ENCODE measurements around the gene DLD. TPM values are rescaled to one million over a fixed set of nuclear protein-coding genes. Genes with fewer than 3 reads are reported as not detected.

The DLD gene
- total and polyA plus RNA-seq, 2 of the 13 experiments (the other 11 are each of a cell fraction or from before 2014, with no cell fraction given), result 56.8 to 95.2 TPM

GRCh38 chr7:107856806-107857540 is 34.0 kb upstream of the DLD start (continued):
- TF ChIP-seq, protein P1, sequence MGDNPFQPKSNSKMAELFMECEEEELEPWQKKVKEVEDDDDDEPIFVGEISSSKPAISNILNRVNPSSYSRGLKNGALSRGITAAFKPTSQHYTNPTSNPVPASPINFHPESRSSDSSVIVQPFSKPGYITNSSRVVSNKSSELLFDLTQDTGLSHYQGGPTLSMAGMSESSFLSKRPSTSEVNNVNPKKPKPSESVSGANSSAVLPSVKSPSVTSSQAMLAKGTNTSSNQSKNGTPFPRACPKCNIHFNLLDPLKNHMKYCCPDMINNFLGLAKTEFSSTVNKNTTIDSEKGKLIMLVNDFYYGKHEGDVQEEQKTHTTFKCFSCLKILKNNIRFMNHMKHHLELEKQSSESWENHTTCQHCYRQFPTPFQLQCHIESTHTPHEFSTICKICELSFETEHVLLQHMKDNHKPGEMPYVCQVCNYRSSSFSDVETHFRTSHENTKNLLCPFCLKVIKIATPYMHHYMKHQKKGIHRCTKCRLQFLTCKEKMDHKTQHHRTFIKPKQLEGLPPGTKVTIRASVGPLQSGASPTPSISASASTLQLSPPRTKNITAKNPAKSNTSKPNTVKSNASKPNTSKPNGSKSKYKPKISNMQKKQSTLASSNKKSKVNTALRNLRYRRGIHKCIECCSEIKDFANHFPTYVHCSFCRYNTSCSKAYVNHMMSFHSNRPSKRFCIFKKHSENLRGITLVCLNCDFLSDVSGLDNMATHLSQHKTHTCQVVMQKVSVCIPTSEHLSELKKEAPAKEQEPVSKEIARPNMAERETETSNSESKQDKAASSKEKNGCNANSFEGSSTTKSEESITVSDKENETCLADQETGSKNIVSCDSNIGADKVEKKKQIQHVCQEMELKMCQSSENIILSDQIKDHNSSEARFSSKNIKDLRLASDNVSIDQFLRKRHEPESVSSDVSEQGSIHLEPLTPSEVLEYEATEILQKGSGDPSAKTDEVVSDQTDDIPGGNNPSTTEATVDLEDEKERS (CRISPR knock-in tag; IDR thresholded peaks at IDR 0.05), result peak; percentile 85
- peak; percentile 23; the same call in 1 of the 2 replicates for TF ChIP-seq BCL6 (CRISPR knock-in tag; IDR thresholded peaks at IDR 0.05)
- TF ChIP-seq CBX1 (IDR thresholded peaks at IDR 0.05; ENCODE audit: low read depth), result peak; percentile 45
- no peak for TF ChIP-seq TRIM22 (IDR thresholded peaks at IDR 0.05)
- TF ChIP-seq, protein P2, sequence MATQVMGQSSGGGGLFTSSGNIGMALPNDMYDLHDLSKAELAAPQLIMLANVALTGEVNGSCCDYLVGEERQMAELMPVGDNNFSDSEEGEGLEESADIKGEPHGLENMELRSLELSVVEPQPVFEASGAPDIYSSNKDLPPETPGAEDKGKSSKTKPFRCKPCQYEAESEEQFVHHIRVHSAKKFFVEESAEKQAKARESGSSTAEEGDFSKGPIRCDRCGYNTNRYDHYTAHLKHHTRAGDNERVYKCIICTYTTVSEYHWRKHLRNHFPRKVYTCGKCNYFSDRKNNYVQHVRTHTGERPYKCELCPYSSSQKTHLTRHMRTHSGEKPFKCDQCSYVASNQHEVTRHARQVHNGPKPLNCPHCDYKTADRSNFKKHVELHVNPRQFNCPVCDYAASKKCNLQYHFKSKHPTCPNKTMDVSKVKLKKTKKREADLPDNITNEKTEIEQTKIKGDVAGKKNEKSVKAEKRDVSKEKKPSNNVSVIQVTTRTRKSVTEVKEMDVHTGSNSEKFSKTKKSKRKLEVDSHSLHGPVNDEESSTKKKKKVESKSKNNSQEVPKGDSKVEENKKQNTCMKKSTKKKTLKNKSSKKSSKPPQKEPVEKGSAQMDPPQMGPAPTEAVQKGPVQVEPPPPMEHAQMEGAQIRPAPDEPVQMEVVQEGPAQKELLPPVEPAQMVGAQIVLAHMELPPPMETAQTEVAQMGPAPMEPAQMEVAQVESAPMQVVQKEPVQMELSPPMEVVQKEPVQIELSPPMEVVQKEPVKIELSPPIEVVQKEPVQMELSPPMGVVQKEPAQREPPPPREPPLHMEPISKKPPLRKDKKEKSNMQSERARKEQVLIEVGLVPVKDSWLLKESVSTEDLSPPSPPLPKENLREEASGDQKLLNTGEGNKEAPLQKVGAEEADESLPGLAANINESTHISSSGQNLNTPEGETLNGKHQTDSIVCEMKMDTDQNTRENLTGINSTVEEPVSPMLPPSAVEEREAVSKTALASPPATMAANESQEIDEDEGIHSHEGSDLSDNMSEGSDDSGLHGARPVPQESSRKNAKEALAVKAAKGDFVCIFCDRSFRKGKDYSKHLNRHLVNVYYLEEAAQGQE (IDR thresholded peaks at IDR 0.05; ENCODE audit: borderline replicate concordance in 1 of 2, low read depth in 1 of 2, low read length in 2 of 2), result peak; percentile 14 to 86
- TF ChIP-seq FOXK1 (CRISPR knock-in tag; IDR thresholded peaks at IDR 0.05; ENCODE audit: borderline replicate concordance, low read depth), result peak; percentile 61; the same call in 1 of the 2 replicates
- peak; percentile 38 to 59; a peak in 1 of 4 replicates for TF ChIP-seq NR2F1 (CRISPR knock-in tag; IDR thresholded peaks at IDR 0.05)
- 0 out of 2 replicates have a peak, but pooled peaks have one; percentile 44 for TF ChIP-seq ZNF782 (CRISPR knock-in tag; IDR thresholded peaks at IDR 0.05; ENCODE audit: borderline replicate concordance)
- no peak for TF ChIP-seq ZNF383 (CRISPR knock-in tag; IDR thresholded peaks at IDR 0.05; ENCODE audit: borderline replicate concordance)
- no peak for TF ChIP-seq AKAP8 (CRISPR knock-in tag; IDR thresholded peaks at IDR 0.05)
- peak; percentile 8; the same call in 1 of the 2 replicates for TF ChIP-seq STAG1 (CRISPR knock-in tag; IDR thresholded peaks at IDR 0.05)
- peak; percentile 88 for TF ChIP-seq HNF4A (CRISPR knock-in tag; IDR thresholded peaks at IDR 0.05)
- peak; percentile 66 for TF ChIP-seq NCOA2 (CRISPR knock-in tag; IDR thresholded peaks at IDR 0.05)
- TF ChIP-seq, protein P3, sequence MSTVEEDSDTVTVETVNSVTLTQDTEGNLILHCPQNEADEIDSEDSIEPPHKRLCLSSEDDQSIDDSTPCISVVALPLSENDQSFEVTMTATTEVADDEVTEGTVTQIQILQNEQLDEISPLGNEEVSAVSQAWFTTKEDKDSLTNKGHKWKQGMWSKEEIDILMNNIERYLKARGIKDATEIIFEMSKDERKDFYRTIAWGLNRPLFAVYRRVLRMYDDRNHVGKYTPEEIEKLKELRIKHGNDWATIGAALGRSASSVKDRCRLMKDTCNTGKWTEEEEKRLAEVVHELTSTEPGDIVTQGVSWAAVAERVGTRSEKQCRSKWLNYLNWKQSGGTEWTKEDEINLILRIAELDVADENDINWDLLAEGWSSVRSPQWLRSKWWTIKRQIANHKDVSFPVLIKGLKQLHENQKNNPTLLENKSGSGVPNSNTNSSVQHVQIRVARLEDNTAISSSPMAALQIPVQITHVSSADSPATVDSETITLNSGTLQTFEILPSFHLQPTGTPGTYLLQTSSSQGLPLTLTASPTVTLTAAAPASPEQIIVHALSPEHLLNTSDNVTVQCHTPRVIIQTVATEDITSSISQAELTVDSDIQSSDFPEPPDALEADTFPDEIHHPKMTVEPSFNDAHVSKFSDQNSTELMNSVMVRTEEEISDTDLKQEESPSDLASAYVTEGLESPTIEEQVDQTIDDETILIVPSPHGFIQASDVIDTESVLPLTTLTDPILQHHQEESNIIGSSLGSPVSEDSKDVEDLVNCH (CRISPR knock-in tag; IDR thresholded peaks at IDR 0.05), result no peak
- TF ChIP-seq KMT2A (CRISPR knock-in tag; IDR thresholded peaks at IDR 0.05), result no peak
- peak; percentile 78; the same call in 1 of the 2 replicates for TF ChIP-seq ZMAT3 (CRISPR knock-in tag; conservative IDR thresholded peaks at IDR 0.05)
- TF ChIP-seq ZNF672 (CRISPR knock-in tag; IDR thresholded peaks at IDR 0.05), result no peak
- TF ChIP-seq KDM5B (CRISPR knock-in tag; IDR thresholded peaks at IDR 0.05; ENCODE audit: borderline replicate concordance), result peak; percentile 58; the same call in 1 of the 2 replicates
- peak; percentile 49; the same call in 1 of the 2 replicates for TF ChIP-seq ZBTB7A (CRISPR knock-in tag; IDR thresholded peaks at IDR 0.05)

Data from HepG2 (cell line).